Ishikawa (cell line): ENCODE measurements around the gene C2orf92.

Experiments
- CEBPB ChIP-seq: IDR thresholded peaks from 2 replicates; pipeline ENCODE4 v1.6.1; 2012
- CREB1 ChIP-seq: IDR thresholded peaks from 2 replicates; pipeline ENCODE4 v1.6.1; 2012; ENCODE audit warnings: low read depth
- EGR1 ChIP-seq: IDR thresholded peaks from 2 replicates; pipeline ENCODE4 v1.6.1; 2012
- EP300 ChIP-seq: IDR thresholded peaks from 2 replicates; pipeline ENCODE4 v1.6.1; 2012; ENCODE audit warnings: borderline replicate concordance
- FOXM1 ChIP-seq: IDR thresholded peaks from 2 replicates; pipeline ENCODE4 v1.6.1; 2012; ENCODE audit warnings: low read depth, borderline replicate concordance
- RAD21 ChIP-seq: IDR thresholded peaks from 2 replicates; pipeline ENCODE4 v1.6.1; 2012; ENCODE audit warnings: low read depth
- TEAD4 ChIP-seq: IDR thresholded peaks from 2 replicates; pipeline ENCODE4 v1.6.1; 2012
- YY1 ChIP-seq: IDR thresholded peaks from 2 replicates; pipeline ENCODE4 v1.6.1; 2012; ENCODE audit warnings: low read depth
- ZBTB7A ChIP-seq: IDR thresholded peaks from 2 replicates; pipeline ENCODE4 v1.6.1; 2012; ENCODE audit warnings: low read depth
- TF ChIP-seq, protein P1 (sequence below): IDR thresholded peaks from 2 replicates; pipeline ENCODE4 v1.6.1; 2012
- TF ChIP-seq, protein P2 (sequence below): IDR thresholded peaks from 2 replicates; pipeline ENCODE4 v1.6.1; 2012; ENCODE audit warnings: low read depth, mild to moderate bottlenecking
- TF ChIP-seq, protein P3 (sequence below): IDR thresholded peaks from 2 replicates; pipeline ENCODE4 v1.6.1; 2012

DNA sequence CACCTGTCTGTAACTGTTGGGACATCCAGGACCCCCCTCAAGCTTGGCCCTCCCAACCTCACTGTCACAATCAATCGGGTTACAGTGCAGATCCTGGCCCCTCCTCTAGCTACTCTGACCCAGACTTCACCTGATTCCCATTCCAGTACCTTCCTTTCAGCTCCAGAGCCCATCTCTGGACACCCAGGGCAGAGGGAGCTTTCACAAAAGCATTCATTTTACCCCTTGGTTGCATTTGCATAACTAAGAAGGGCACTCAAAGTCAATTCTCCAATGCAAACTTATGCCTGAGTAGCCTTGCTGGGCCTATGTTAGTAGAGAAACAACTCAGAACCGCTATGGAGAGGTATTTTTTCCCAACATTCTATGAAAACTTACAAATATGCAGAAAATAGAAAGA is 51.2 kb downstream of the C2orf92 start:
- TF ChIP-seq EGR1, result no peak
- no peak for TF ChIP-seq CREB1
- no peak for TF ChIP-seq FOXM1
- TF ChIP-seq, protein P1, sequence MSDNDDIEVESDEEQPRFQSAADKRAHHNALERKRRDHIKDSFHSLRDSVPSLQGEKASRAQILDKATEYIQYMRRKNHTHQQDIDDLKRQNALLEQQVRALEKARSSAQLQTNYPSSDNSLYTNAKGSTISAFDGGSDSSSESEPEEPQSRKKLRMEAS, result no peak
- TF ChIP-seq RAD21, result no peak
- TF ChIP-seq, protein P2, sequence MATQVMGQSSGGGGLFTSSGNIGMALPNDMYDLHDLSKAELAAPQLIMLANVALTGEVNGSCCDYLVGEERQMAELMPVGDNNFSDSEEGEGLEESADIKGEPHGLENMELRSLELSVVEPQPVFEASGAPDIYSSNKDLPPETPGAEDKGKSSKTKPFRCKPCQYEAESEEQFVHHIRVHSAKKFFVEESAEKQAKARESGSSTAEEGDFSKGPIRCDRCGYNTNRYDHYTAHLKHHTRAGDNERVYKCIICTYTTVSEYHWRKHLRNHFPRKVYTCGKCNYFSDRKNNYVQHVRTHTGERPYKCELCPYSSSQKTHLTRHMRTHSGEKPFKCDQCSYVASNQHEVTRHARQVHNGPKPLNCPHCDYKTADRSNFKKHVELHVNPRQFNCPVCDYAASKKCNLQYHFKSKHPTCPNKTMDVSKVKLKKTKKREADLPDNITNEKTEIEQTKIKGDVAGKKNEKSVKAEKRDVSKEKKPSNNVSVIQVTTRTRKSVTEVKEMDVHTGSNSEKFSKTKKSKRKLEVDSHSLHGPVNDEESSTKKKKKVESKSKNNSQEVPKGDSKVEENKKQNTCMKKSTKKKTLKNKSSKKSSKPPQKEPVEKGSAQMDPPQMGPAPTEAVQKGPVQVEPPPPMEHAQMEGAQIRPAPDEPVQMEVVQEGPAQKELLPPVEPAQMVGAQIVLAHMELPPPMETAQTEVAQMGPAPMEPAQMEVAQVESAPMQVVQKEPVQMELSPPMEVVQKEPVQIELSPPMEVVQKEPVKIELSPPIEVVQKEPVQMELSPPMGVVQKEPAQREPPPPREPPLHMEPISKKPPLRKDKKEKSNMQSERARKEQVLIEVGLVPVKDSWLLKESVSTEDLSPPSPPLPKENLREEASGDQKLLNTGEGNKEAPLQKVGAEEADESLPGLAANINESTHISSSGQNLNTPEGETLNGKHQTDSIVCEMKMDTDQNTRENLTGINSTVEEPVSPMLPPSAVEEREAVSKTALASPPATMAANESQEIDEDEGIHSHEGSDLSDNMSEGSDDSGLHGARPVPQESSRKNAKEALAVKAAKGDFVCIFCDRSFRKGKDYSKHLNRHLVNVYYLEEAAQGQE, result no peak
- no peak for TF ChIP-seq YY1
- TF ChIP-seq EP300, result no peak
- no peak for TF ChIP-seq TEAD4
- TF ChIP-seq CEBPB, result no peak
- TF ChIP-seq ZBTB7A, result no peak
- TF ChIP-seq, protein P3, sequence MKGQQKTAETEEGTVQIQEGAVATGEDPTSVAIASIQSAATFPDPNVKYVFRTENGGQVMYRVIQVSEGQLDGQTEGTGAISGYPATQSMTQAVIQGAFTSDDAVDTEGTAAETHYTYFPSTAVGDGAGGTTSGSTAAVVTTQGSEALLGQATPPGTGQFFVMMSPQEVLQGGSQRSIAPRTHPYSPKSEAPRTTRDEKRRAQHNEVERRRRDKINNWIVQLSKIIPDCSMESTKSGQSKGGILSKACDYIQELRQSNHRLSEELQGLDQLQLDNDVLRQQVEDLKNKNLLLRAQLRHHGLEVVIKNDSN, result no peak
